NCI-H1105 treated with DMSO at 0.1 percent for 48 hours (cell line): Measurements from ENCODE around the gene CCM2.

ENCODE experiments used
- DNase-seq: peaks from one replicate; lab custom pipeline; 2025; lab: John Stamatoyannopoulos, UW

Gene CCM2

DNA sequence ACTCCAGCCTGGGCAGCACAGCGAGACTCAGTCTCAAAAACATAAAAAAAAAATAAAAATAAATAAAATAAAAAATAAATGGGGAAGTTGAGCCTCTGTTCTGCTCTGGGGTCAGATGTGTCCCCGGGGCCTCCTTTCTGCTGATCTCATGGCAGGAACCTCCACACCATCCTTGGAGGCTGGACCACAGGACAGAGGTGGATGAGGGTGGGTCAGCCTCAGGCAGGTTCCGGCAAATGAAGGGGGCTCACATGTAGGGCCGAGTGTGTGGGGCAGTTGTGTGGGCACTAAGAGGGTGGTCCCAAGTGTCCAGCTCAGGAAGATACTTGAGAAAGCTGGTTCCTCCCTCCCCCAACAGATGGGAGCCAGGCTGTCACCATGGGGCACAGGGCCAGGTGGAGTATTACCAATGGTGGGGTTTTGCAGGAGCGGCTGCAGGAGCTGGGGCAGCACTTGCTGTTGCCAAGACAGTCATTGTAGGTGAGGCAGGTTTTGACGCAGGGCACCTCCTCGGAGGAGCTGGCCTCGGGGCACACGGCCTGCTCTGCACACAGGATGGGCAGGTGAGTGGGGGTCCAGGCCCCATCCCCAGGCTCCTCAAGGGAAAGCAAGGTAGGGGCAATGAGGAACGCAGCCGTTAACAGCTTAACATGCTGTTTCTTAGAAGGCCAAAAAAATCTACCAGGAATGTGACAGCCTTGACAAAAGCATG lies 125.3 kb downstream of the CCM2 start:
- no peak for DNase-seq
